A673 (cell line): ENCODE measurements around the gene FAH. TPM values are rescaled to one million over a fixed set of nuclear protein-coding genes. Genes with fewer than 3 reads are reported as not detected.

Experiments
- BruUV-seq: library from RNA; stranded (reverse); fragments of 400-500 nt; replicated peaks from 2 replicates; lab custom pipeline; 2021; lab: Mats Ljungman, UMichigan
- CTCF ChIA-PET: fragments of 300-600 bp; sonication (Branson Sonifier 250); formaldehyde crosslinking; loops from one replicate; lab custom pipeline; 2022; ENCODE audit warnings: antibody characterized with exemption; lab: Charles Lee
- POLR2A ChIA-PET: fragments of 300-600 bp; sonication (Branson Sonifier 250); formaldehyde crosslinking; loops from one replicate; lab custom pipeline; 2022; ENCODE audit warnings: antibody characterized with exemption; ENCODE audit not compliant: low non-redundant PET; lab: Charles Lee
- DNase-seq: peaks from one replicate; pipeline ENCODE4 v3.0.0-alpha.2; 2015; ENCODE audit warnings: low spot score
- H3K27ac ChIP-seq: fragments of 200-600 bp; sonication (generic); 2 replicates; pipeline ENCODE4 v1.5.1; 2016; ENCODE audit warnings: mixed run types, low read depth, mild to moderate bottlenecking, mixed read lengths, antibody characterized with exemption, low read length; ENCODE audit not compliant: poor library complexity, severe bottlenecking
- H3K27me3 ChIP-seq: fragments of 200-600 bp; sonication (generic); replicated peaks from 2 replicates; pipeline ENCODE4 v1.6.1; 2017; ENCODE audit warnings: mixed run types, low read depth, mild to moderate bottlenecking, mixed read lengths, antibody characterized with exemption, low read length; ENCODE audit not compliant: insufficient read depth, poor library complexity
- H3K36me3 ChIP-seq: fragments of 200-600 bp; sonication (generic); 2 replicates; pipeline ENCODE4 v1.6.1; 2016; ENCODE audit warnings: mixed run types, mild to moderate bottlenecking, mixed read lengths, antibody characterized with exemption, low read length; ENCODE audit not compliant: insufficient read depth, poor library complexity, severe bottlenecking
- H3K4me1 ChIP-seq: fragments of 200-600 bp; sonication (generic); 2 replicates; pipeline ENCODE4 v1.6.1; 2017; ENCODE audit warnings: mixed run types, mild to moderate bottlenecking, mixed read lengths, antibody characterized with exemption, low read length; ENCODE audit not compliant: insufficient read depth, poor library complexity, severe bottlenecking
- H3K4me3 ChIP-seq: fragments of 200-600 bp; sonication (generic); 2 replicates; pipeline ENCODE4 v1.5.1; 2016; ENCODE audit warnings: low read depth, mixed run types, mild to moderate bottlenecking, mixed read lengths, low read length; ENCODE audit not compliant: poor library complexity, severe bottlenecking
- H3K9me3 ChIP-seq: fragments of 200-600 bp; sonication (generic); 2 replicates; pipeline ENCODE4 v1.6.1; 2016; ENCODE audit warnings: mixed run types, low read depth, mild to moderate bottlenecking, mixed read lengths, antibody characterized with exemption, low read length; ENCODE audit not compliant: poor library complexity, severe bottlenecking
- CTCF ChIP-seq: fragments of 300-800, 200-600 bp; sonication (generic); conservative IDR thresholded peaks from 2 replicates; pipeline ENCODE4 v1.5.1; 2017; ENCODE audit warnings: low read depth, mild to moderate bottlenecking, antibody characterized with exemption, low read length, moderate library complexity, mixed read lengths
- EZH2 ChIP-seq: fragments of 200-600 bp; sonication (generic); IDR thresholded peaks from 2 replicates; pipeline ENCODE4 v1.6.1; 2017; ENCODE audit warnings: borderline replicate concordance, low read depth, mild to moderate bottlenecking, mixed read lengths, antibody characterized with exemption, low read length; ENCODE audit not compliant: poor library complexity, severe bottlenecking
- intact Hi-C: fragments of 100-400 bp; cut with micrococcal nuclease; formaldehyde crosslinking; loops from one replicate; pipeline ENCODE4 v1.10.0; 2022; ENCODE audit not compliant: unreplicated experiment
- total RNA-seq: library from RNA; stranded (reverse); gene quantifications from 2 replicates; pipeline ENCODE4 v1.2.3, GENCODE V29; 2021

Gene FAH
- total RNA-seq, 1 experiment from 2014 or later, result 2.0 TPM

- intact Hi-C loops, result no loop called here
- H3K27me3 ChIP-seq, result no peaks in the 10 kb centered on the region
- H3K4me3 ChIP-seq, result no peak overlapping the region
- ChIA-PET POLR2A (no interaction called here), CTCF (no interaction called here)
- no peaks in the 10 kb centered on the region for H3K9me3 ChIP-seq
- TF ChIP-seq EZH2 (no peak), CTCF (no peak)
- H3K27ac ChIP-seq, result no peak overlapping the region
- H3K4me1 ChIP-seq, result no peaks in the 10 kb centered on the region
- H3K36me3 ChIP-seq, result no peaks in the 10 kb centered on the region
- BruUV-seq, result no TSS peak
- DNase-seq, result no peak
These were observed 43.4 kb upstream of the FAH start for GRCh38 chr15:80109388-80109787.

- ChIA-PET POLR2A (interaction anchor here (0.5 kb wide), 1 partner anchor 54 kb away, joined by 7 read pairs; no protein-coding TSS in a partner anchor), CTCF (no interaction called here)
- no peaks in the 10 kb centered on the region for H3K9me3 ChIP-seq
- H3K36me3 ChIP-seq, result no peaks in the 10 kb centered on the region
- DNase-seq, result no peak
- no peaks in the 10 kb centered on the region for H3K27me3 ChIP-seq
- intact Hi-C loops, result no loop called here
- no peak for TF ChIP-seq EZH2
- no peak for TF ChIP-seq CTCF
- no TSS peak for BruUV-seq
- H3K4me3 ChIP-seq, result no peak overlapping the region
- no peak overlapping the region for H3K27ac ChIP-seq
- H3K4me1 ChIP-seq, result no peaks in the 10 kb centered on the region
These were observed 41.9 kb upstream of the FAH start for GRCh38 chr15:80110920-80111319.

- DNase-seq, result no peak
- Histone ChIP-seq H3K9me3 (no peaks in the 10 kb centered on the region), H3K4me3 (no peak overlapping the region), H3K27ac (peak overlapping the region; percentile 10), H3K36me3 (no peaks in the 10 kb centered on the region), H3K4me1 (no peaks in the 10 kb centered on the region), H3K27me3 (no peaks in the 10 kb centered on the region)
- POLR2A ChIA-PET, result no interaction called here
- CTCF ChIA-PET, result no interaction called here
- TF ChIP-seq EZH2 (no peak), CTCF (no peak)
- no TSS peak for BruUV-seq
- intact Hi-C loops, result no loop called here
These were observed 38.7 kb upstream of the FAH start for GRCh38 chr15:80114114-80114513.
